ENCODE data around the gene SLC7A8.

GRCh38 chr14:23209651-23210423 is 26.4 kb upstream of the SLC7A8 start:
- TF ChIP-seq CTCF (IDR thresholded peaks at IDR 0.05) (no peak), SIN3A (IDR thresholded peaks at IDR 0.05; ENCODE audit: borderline replicate concordance, insufficient read depth, low read depth, low read length) (no peak), TCF7L2 (IDR thresholded peaks at IDR 0.05; ENCODE audit: low read depth, low read length) (no peak), POLR2AphosphoS5 (IDR thresholded peaks at IDR 0.05; ENCODE audit: low read depth, low read length) (no peak)
